Measurements from ENCODE around the gene OSBPL10. TPM values are rescaled to one million over a fixed set of nuclear protein-coding genes. Genes with fewer than 3 reads are reported as not detected.

Gene OSBPL10
- total RNA-seq, 1 experiment from 2014 or later: 48.0 TPM

GRCh38 chr3:31906182-31906581 is 74.9 kb downstream of the OSBPL10 start:
- Histone ChIP-seq H4K20me1 (ENCODE audit: low read length) (0 out of 2 replicates have a peak, but pooled peaks cover 7% of the 10 kb centered on the region), H3F3A (ENCODE audit: low read length, unreplicated experiment) (no peaks in the 10 kb centered on the region), H3K4me2 (ENCODE audit: low read length) (no peak overlapping the region), H3K4me3 (ENCODE audit: low read length) (no peak overlapping the region), H3K27me3 (ENCODE audit: low read length) (no peaks in the 10 kb centered on the region), H3K9ac (ENCODE audit: low read length) (no peak overlapping the region), H2AFZ (ENCODE audit: low read length) (no peak overlapping the region), H3K9me3 (ENCODE audit: low read length) (no peaks in the 10 kb centered on the region), H3K36me3 (ENCODE audit: low read depth, low read length) (no peaks in the 10 kb centered on the region), H3K4me1 (ENCODE audit: insufficient read depth, low read length) (peaks cover 14% of the 10 kb centered on the region), H3K79me2 (ENCODE audit: low read length) (peaks cover 45% of the 10 kb centered on the region), H3K9me2 (replicated peaks; ENCODE audit: low read length) (no peaks in the 10 kb centered on the region), H3K27ac (ENCODE audit: low read length) (no peak overlapping the region)
- TF ChIP-seq EZH2phosphoT487 (IDR thresholded peaks at IDR 0.05; ENCODE audit: borderline replicate concordance, low read length) (no peak), CTCF (conservative IDR thresholded peaks at IDR 0.05; ENCODE audit: low read depth, low read length) (no peak), EZH2 (IDR thresholded peaks at IDR 0.05; ENCODE audit: low read length, unreplicated experiment) (no peak)
- ChIA-PET POLR2A (ENCODE audit: unreplicated experiment) (no interaction called here), CTCF (no interaction called here)
- intact Hi-C loops (cut with micrococcal nuclease): no loop called here
- no TSS peak for BruUV-seq (replicated peaks)
- DNase-seq: peak; percentile 50
- ATAC-seq: peak; percentile 58

DNA sequence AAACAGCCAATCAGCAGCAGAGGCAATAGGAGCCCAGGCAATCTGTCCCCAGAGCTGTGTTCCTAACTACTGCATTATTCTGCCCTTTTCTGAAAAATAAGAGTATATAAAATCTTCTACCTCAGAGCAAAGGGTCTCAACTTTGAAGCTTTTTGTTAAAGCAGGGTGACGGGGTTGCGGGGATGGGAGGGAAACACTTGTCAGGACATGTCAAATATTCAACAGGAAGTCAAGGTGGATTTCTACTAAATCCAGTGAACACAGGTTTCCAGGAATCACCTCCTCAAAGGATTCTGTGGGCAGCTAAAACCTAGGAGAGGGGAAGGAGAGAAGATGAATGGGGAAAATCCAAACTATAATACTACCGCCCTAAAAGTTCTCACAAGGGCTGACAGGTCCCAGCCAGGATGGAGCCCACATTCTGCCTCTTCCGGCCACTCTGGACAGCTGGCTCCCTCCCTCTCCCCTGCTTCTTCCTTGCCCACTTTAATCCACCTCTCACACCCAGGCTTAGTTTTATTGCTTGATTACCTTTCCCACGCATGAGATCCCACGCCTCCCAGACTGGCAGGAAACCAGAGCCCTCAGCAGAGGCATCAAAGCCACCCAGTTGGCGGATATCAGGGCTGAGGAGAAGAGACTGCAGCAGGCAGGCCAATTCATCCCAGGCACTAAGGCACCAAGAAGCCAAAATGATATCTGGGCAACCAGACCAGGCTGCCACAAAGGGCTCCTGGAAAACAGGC is 77.2 kb downstream of the OSBPL10 start:
- no peaks in the 10 kb centered on the region for H3K36me3 ChIP-seq (ENCODE audit: low read depth, low read length)
- CTCF ChIA-PET: no interaction called here
- H3K79me2 ChIP-seq (ENCODE audit: low read length): peaks cover 42% of the 10 kb centered on the region
- H3K4me3 ChIP-seq (ENCODE audit: low read length): no peak overlapping the region
- TF ChIP-seq CTCF (conservative IDR thresholded peaks at IDR 0.05; ENCODE audit: low read depth, low read length) (no peak), EZH2 (IDR thresholded peaks at IDR 0.05; ENCODE audit: low read length, unreplicated experiment) (no peak), EZH2phosphoT487 (IDR thresholded peaks at IDR 0.05; ENCODE audit: borderline replicate concordance, low read length) (no peak)
- 0 out of 2 replicates have a peak, but pooled peaks cover 7% of the 10 kb centered on the region for H4K20me1 ChIP-seq (ENCODE audit: low read length)
- intact Hi-C loops (cut with micrococcal nuclease): no loop called here
- no peak overlapping the region for H2AFZ ChIP-seq (ENCODE audit: low read length)
- no peaks in the 10 kb centered on the region for H3K27me3 ChIP-seq (ENCODE audit: low read length)
- H3K9me3 ChIP-seq (ENCODE audit: low read length): no peaks in the 10 kb centered on the region
- ATAC-seq (no peak), DNase-seq (no peak)
- peaks cover 14% of the 10 kb centered on the region for H3K4me1 ChIP-seq (ENCODE audit: insufficient read depth, low read length)
- no peak overlapping the region for H3K4me2 ChIP-seq (ENCODE audit: low read length)
- BruUV-seq (replicated peaks): no TSS peak
- H3K27ac ChIP-seq (ENCODE audit: low read length): no peak overlapping the region
- H3K9me2 ChIP-seq (replicated peaks; ENCODE audit: low read length): no peaks in the 10 kb centered on the region
- POLR2A ChIA-PET (ENCODE audit: unreplicated experiment): no interaction called here
- H3F3A ChIP-seq (ENCODE audit: low read length, unreplicated experiment): no peaks in the 10 kb centered on the region
- no peak overlapping the region for H3K9ac ChIP-seq (ENCODE audit: low read length)

GRCh38 chr3:31900583-31900982 is 80.5 kb downstream of the OSBPL10 start:
- no peaks in the 10 kb centered on the region for H3K9me2 ChIP-seq (replicated peaks; ENCODE audit: low read length)
- H3K4me2 ChIP-seq (ENCODE audit: low read length): no peak overlapping the region
- TF ChIP-seq CTCF (conservative IDR thresholded peaks at IDR 0.05; ENCODE audit: low read depth, low read length) (no peak), EZH2 (IDR thresholded peaks at IDR 0.05; ENCODE audit: low read length, unreplicated experiment) (no peak)
- no peaks in the 10 kb centered on the region for H3K36me3 ChIP-seq (ENCODE audit: low read depth, low read length)
- DNase-seq (no peak), ATAC-seq (no peak)
- H3F3A ChIP-seq (ENCODE audit: low read length, unreplicated experiment): no peaks in the 10 kb centered on the region
- no peaks in the 10 kb centered on the region for H3K9me3 ChIP-seq (ENCODE audit: low read length)
- no peaks in the 10 kb centered on the region for H3K4me1 ChIP-seq (ENCODE audit: insufficient read depth, low read length)
- no peak overlapping the region for H3K27ac ChIP-seq (ENCODE audit: low read length)
- no peaks in the 10 kb centered on the region for H3K27me3 ChIP-seq (ENCODE audit: low read length)
- CTCF ChIA-PET: no interaction called here
- H3K4me3 ChIP-seq (ENCODE audit: low read length): no peak overlapping the region
- POLR2A ChIA-PET (ENCODE audit: unreplicated experiment): no interaction called here
- H3K79me2 ChIP-seq (ENCODE audit: low read length): peaks cover 39% of the 10 kb centered on the region
- H3K9ac ChIP-seq (ENCODE audit: low read length): no peak overlapping the region
- H4K20me1 ChIP-seq (ENCODE audit: low read length): no peaks in the 10 kb centered on the region
- no TSS peak for BruUV-seq (replicated peaks)
- intact Hi-C loops (cut with micrococcal nuclease): no loop called here
- H2AFZ ChIP-seq (ENCODE audit: low read length): no peak overlapping the region

Measured in PC-3 (cell line).